GM18868 (cell line): ENCODE data around the gene ZNF101.
A peak's percentile ranks its signal among the peaks of the same experiment; 100 is the strongest.

Source experiments
- ATAC-seq: cut with Tn5 transposase; IDR thresholded peaks from one replicate; pipeline ENCODE4 v1.9.1; 2021; ENCODE audit warnings: mild to moderate bottlenecking, moderate library complexity; ENCODE audit not compliant: unreplicated experiment

Gene ZNF101

GRCh38 chr19:19637523-19638251, 31.0 kb upstream of the ZNF101 start:
- ATAC-seq = no peak

GRCh38 chr19:19642506-19643157, 26.0 kb upstream of the ZNF101 start:
- peak; percentile 24 for ATAC-seq

- ATAC-seq = peak; percentile 76
Observed at GRCh38 chr19:19643158-19644053, 25.2 kb upstream of the ZNF101 start, which contains the start of gene GMIP. Gene GMIP (minus strand): TSS chr19:19643657. CDS start chr19:19643529, 128 bp downstream.

DNA sequence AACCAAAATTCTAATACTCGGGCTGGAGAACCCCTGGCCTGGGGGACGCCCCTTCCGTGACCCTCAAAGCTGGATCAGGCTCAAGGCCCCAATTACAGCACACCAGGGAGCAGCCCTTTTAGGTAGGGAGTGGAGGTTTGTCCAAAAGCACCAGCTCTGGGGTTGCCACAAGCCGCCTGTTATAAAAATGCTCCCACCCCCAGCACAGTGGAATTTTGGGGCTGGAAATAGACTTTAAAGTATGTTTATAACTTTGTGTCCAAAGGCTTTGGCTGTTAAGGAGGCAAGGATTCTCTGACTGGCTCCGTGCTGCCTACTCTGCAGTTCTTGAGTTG, 24.6 kb upstream of the ZNF101 start:
- no peak for ATAC-seq

DNA sequence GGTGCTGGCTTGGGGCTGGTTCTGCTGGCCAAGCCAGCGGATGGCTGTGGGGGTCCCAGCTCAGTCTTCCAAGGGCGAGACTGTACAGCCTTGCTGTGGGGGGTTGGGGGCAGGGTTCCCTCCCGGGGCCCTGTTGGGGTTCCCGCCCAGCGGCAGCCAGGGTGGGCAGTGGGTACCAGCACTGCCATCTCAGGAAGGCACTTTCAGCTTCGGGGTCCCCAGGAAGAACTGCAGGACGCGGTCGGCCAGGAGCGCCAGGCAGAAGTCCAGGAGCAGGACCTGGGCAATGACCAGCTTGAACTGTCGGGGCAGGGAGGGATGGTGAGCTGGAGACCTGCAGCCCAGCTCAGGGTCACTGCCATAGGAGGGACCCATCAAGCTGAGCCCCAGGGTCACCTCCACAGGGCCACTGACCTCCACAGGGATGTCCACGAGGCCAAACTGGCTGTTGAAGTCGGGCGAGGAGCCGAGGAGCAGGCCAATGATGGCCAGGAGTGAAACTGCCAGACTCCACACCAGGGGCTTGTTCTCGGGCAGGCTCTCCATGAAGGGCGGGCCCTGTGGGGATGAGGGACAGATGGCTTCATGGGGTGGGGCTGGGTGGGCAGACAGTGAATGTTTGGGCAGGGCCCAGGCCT, 23.3 kb upstream of the ZNF101 start:
- ATAC-seq = no peak

DNA sequence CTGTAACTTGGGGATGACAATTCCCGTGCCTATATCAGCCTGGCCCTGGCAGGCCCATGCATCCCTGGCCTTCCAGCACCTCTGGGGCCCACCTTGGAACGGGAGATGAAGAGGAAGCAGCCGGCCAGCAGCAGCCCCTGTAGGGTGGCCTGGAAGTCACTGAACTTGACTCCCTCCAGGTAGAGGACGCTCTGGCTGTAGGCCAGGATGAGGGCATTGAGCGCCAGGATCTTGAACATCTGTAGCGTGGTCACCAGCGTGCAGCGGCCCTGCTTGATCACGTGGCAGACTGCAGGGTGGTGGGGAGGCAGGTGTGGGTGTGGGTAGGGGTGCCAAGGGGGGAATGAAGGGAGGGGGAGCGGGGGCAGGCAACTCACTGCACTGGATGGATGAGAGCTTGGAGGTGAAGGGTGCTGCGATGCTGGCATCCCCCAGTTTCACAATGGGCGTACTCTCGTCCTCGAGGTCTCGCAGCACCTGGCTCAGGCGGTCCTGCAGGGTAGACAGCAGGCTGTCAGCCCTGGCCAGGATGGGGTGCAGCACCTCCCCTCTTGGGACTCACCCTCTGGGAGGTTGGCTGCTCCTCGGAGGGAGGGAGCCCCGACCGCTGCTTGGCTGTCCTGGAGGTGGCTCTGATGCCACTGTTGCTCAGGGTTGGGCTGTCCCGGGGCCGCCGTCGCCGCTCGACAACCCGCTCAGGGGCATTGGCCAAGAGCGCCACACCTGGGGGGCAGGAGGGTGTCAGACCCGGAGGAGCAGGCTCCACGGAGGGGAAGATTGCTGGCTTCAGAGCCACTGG, 21.4 kb upstream of the ZNF101 start:
- no peak for ATAC-seq

DNA sequence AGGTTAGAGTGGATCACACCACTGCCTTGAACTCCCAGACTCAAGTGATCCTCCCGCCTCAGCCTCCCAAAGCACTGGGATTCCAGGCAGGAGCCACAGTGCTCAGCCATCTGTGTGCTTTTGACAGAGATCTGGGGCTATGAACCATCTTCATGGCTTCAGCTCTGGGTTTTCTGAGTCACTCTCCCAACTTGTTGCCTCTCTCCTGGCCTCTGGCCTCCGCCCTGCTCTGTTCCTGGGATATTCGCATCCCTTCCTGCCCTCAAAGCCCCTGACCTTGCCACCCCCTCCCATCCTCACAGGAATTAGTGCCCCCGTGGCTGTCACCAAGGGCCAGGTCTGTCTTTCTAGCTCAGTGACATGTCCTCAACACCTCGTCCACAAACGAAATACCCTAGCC, 19.5 kb upstream of the ZNF101 start:
- ATAC-seq = no peak

- no peak for ATAC-seq
Observed at GRCh38 chr19:19649580-19649995, 19.1 kb upstream of the ZNF101 start.

GRCh38 chr19:19650331-19650730, 18.3 kb upstream of the ZNF101 start:
- ATAC-seq = no peak

DNA sequence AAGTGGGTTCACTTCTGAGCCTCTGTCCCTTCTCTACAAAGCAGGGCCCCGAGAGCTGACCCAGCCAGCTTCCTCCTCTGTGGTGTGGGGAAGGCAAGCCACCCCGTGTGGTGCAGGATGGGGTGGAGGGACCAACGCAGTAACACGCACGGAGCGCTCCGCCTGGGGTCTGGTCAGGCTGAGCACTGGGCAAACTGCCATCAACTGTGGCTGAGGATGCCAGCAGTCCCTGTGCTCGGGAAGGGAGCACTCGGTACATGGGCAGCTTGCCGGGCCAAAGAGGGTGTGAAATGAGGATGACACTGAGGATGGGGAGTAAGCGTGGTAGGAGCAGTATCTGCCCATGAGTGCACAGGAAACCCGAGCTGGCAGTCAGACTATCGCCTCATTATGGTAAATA, 17.6 kb upstream of the ZNF101 start:
- ATAC-seq = no peak

DNA sequence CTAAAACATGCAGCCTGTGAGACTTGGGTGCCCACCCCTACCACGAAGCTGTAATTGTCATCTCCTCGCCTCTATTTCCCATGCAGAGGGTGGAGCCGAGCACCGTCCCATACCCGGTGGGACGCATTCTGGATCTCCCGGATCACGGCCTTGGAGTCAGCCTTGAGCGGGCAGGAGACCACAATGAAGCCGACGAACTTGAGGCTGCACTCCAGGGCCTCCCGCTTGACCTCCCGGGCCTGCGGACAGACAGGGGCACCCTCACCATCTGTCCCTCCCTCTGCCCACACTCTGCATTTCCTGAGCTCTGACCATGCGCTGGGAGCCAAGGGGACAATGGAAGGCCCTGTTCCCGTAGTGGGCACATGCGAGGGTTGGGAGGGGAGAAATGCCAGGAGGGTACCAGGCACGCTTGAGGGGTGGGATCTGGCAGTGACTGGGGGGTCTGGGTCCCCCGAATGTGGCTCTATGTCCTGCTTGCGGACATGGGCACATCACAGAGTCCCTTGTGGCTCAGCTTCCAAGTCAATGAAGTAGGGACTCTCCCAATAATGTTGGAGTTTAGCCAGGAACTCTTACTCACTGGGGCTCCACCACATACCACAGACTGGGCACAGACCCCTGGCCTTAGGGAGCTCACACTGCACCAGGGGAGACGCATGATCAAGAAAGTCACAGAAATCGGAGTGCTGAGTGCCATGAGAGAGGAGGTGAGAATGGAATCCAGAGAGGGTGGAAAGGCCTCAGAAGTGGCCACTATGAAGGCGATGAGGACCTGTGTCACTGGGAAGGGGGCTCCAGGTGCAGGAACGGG, 15.9 kb upstream of the ZNF101 start:
- no peak for ATAC-seq

DNA sequence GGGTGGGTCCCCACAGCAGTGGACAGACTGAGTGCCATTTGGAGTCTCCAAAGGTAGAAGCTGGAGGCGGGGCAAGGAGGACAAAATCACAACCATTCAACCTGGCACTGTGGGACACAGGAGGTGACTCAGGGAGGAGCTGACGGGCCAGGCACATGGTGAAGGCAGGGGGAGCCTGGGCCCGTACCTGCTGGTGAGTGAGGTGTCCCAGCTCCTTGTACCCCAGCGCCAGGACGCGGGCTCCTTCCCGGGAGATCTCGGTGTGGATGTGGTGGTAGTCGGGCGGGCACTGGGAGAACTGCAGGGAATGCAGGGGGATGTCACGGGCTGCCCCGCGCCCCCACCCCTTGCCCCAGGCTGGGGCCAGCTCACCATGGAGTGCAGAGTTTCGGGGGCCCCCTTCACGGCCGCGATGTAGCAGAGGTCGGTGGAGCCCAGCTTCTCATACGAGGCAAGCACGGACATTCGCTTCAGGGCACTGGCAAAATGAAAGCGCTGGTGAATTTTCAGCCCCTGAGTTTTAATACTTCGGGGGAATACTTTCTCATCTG, 15.0 kb upstream of the ZNF101 start:
- ATAC-seq = no peak

DNA sequence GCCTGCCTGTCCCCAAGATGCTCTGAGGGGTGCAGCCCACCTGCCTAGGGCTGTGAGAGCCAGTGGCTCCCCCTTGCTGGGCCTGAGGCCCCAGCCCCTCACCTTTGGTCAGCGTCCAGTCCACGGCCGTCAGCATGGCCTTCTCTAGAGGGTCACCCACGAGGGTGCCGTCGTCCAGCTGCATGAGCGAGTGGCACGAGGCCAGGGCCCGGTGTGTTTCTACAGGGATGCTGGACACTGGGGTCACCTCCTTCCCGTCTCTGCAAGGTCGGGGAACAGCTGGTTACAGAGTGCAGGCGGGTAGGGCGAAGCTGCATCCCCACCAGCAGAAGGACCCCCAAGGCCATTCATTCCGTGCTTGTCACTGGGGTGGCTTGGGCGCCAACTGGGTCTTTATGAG, 14.2 kb upstream of the ZNF101 start:
- ATAC-seq = no peak

GRCh38 chr19:19655051-19655594, 13.5 kb upstream of the ZNF101 start:
- no peak for ATAC-seq

GRCh38 chr19:19655641-19656343, 12.8 kb upstream of the ZNF101 start:
- ATAC-seq = no peak

- ATAC-seq = no peak
Observed at GRCh38 chr19:19656451-19657396, 11.9 kb upstream of the ZNF101 start.

GRCh38 chr19:19657397-19657783, 11.2 kb upstream of the ZNF101 start:
- no peak for ATAC-seq
